Retinal pigment epithelial cell (primary cell): ENCODE data around the gene MSH3.
"Not testable (repeated sequence)": the region's sequence is repeated elsewhere in the genome, so short reads cannot be mapped to it uniquely, and the experiment has no call there.

ENCODE experiments used
- DNase-seq: peaks from one replicate; pipeline ENCODE4 v3.0.0-alpha.2; 2010; ENCODE audit warnings: low read depth
- H3K4me3 ChIP-seq: 2 replicates; pipeline ENCODE4 v1.5.1; 2011; ENCODE audit warnings: mild to moderate bottlenecking, low read length, control low read depth, moderate library complexity
- TF ChIP-seq, protein P1 (sequence below): conservative IDR thresholded peaks from 2 replicates; pipeline ENCODE4 v1.5.1; 2011; ENCODE audit warnings: low read depth, low read length, control low read depth, inconsistent platforms

MSH3 gene

DNA sequence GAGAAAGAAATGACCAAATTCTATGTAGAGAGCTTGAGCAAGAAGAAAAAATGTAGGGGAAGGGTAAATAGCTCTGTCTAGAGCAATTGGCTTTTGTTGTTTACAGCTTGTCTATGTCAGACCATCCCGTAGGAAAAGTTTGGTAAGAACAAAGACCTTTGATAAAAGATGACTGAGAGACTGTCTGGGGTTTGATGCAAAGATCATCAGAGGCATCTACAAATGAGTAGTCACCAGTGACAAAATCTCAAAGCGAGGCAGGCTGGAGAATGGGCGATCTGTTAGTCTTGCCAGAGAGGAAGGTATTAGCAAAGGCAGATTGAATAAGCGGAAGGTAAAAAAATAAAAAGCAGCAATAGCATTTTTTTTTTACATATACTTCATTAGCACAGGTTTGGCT, 180.7 kb downstream of the MSH3 start:
- TF ChIP-seq, protein P1, sequence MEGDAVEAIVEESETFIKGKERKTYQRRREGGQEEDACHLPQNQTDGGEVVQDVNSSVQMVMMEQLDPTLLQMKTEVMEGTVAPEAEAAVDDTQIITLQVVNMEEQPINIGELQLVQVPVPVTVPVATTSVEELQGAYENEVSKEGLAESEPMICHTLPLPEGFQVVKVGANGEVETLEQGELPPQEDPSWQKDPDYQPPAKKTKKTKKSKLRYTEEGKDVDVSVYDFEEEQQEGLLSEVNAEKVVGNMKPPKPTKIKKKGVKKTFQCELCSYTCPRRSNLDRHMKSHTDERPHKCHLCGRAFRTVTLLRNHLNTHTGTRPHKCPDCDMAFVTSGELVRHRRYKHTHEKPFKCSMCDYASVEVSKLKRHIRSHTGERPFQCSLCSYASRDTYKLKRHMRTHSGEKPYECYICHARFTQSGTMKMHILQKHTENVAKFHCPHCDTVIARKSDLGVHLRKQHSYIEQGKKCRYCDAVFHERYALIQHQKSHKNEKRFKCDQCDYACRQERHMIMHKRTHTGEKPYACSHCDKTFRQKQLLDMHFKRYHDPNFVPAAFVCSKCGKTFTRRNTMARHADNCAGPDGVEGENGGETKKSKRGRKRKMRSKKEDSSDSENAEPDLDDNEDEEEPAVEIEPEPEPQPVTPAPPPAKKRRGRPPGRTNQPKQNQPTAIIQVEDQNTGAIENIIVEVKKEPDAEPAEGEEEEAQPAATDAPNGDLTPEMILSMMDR, result no peak
- no peak for DNase-seq
- H3K4me3 ChIP-seq, result no peak overlapping the region

DNA sequence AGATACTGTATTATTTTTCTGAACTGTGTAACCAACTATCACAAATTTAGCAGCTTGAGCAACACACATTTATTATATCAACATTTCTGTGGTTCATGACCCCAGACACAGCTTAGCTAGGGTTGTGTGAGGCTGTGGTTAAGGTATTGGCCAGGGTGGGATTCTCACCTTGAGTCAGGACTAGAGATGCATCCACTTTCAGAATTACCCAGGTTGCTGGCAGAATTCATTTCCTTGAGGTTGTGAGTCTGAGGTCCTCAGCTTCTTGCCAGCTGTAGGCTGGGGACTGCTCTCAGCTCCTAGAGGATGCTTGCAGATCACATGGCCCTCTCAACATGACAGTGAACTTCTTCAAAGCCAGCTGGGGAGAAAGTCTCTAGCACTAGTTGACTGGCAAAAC, 183.2 kb downstream of the MSH3 start:
- DNase-seq, result no peak
- H3K4me3 ChIP-seq, result no peak overlapping the region
- TF ChIP-seq, protein P1, result no peak

DNA sequence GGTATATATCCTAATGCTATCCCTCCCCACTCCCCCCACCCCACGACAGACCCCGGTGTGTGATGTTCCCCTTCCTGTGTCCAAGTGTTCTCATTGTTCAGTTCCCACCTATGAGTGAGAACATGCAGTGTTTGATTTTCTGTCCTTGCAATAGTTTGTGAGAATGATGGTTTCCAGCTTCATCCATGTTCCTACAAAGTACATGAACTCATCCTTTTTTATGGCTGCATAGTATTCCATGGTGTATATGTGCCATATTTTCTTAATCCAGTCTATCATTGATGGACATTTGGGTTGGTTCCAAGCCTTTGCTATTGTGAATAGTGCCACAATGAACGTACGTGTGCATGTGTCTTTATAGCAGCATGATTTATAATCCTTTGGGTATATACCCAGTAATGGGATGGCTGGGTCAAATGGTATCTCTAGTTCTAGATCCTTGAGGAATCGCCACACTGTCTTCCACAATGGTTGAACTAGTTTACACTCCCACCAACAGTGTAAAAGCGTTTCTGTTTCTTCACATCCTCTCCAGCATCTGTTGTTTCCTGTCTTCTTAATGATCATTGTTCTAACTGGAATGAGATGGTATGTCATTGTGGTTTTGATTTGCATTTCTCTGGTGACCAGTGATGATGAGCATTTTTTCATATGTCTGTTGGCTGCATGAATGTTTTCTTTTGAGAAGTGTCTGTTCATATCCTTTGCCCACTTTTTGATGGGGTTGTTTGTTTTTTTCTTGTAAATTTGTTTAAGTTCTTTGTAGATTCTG, 186.8 kb downstream of the MSH3 start:
- DNase-seq, H3K4me3 ChIP-seq: not testable (repeated sequence)

DNA sequence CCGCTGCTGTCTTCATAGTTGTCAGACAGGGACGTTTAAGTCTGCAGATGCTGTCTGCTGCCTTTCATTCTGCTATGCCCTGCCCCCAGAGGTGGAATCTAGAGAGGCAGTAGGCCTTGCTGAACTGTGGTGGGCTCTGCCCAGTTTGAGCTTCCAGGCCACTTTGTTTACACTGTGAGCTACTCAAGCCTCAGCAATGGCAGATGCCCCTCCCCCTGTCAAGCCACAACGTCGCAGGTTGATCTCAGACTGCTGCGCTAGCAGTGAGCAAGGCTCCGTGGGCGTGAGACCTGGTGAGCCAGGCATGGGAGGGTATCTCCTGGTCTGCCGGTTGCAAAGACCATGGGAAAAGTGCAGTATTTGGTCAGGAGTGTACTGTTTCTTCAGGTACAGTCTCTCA, 192.0 kb downstream of the MSH3 start:
- not testable (repeated sequence) for DNase-seq, H3K4me3 ChIP-seq

DNA sequence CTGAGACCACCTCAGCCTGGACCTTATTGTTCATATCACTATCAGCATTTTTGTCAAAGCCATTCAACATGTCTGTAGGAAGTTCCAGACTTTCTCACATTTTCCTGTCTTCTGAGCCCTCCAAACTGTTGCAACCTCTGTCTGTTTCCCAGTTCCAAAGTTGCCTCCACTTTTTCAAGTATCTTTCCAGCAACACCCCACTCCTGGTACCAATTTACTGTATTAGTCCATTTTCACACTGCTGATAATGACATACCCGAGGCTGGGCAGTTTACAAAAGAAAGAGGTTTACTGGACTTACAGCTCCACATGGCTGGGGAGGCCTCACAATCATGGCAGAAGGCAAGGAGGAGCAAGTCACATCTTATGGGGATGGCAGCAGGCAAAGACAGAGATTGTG, 195.7 kb downstream of the MSH3 start:
- not testable (repeated sequence) for DNase-seq, H3K4me3 ChIP-seq

DNA sequence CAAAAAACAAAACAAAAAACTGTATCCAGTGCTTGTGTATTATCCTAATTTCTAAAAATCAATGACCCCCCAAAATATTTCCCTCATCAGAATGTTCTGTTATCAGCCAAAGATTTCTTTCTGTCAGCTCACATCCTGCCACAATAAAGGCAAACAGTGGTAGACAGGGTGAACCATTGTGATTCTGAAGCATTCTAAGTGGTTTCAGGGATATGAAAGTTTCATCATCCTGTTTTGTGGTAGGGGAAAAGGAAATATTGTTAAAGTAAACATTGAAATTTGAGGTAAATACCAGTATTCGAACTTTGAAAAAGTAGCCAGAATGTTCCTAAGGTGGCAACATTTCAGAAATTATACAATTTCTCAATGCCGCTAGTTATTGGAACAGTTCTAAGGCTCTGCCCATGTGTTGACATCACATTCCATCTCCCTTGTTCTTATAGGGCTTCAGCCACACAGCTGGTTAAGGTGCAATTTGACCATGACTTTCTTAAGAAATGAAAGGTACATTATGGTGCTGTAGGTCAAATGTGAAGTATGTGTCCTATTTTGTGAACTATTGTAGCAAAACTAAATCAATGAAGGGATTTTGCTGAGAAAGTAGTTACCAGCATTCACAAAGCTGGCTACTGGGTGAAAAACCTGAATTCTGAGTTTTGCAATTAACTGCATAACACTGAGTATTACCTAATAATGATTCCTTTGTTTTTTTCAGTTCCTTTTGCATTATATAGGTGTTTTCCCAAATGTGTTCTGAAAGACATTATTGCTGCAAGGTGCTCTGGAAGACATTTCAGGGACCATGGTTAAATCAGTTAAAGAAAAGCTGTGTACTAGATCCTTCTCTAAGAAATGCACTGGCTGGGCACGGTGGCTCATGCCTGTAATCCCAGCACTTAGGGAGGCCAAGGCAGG, 198.1 kb downstream of the MSH3 start:
- TF ChIP-seq, protein P1, result no peak
- H3K4me3 ChIP-seq, result no peak overlapping the region
- no peak for DNase-seq

DNA sequence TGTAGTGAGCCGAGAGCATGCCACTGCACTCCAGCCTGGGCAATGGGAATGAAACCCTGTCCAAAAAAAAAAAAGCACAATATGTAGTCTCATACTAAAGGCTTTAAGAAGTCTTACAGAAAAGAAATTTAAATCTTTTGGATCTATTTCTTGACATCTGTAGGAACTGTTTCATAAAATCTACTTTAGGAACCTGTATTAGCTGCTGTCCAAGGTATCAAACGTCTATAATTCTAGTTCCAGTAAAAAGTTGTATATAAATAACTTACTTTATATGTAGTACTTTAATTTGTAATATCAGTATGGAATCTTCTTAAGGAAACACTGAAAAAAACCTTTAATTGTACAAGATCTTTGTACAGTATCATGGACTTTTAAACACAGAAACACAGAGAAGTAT, 199.0 kb downstream of the MSH3 start:
- no peak overlapping the region for H3K4me3 ChIP-seq
- TF ChIP-seq, protein P1, result no peak
- no peak for DNase-seq

DNA sequence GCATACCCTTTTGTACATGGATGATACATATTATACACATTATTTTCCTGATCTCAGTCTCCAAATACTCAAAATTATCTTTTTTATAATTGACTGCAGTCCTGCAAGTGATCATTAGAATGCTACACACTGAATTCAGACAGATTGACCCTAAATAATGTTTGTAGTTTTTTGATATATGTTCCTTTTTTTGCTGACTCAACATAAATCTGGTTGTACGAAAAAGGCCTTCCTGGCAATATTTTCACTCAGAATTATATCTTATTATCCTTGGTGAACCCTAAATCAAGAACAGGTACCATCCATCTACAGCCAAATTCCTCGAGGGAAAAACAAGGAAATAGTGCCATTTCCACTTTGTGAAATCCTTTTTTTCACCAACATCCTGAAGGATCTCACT, 200.1 kb downstream of the MSH3 start:
- DNase-seq, result no peak
- no peak overlapping the region for H3K4me3 ChIP-seq
- TF ChIP-seq, protein P1, result no peak
